Measurements from ENCODE around the gene IRX5.

The IRX5 gene

DNA sequence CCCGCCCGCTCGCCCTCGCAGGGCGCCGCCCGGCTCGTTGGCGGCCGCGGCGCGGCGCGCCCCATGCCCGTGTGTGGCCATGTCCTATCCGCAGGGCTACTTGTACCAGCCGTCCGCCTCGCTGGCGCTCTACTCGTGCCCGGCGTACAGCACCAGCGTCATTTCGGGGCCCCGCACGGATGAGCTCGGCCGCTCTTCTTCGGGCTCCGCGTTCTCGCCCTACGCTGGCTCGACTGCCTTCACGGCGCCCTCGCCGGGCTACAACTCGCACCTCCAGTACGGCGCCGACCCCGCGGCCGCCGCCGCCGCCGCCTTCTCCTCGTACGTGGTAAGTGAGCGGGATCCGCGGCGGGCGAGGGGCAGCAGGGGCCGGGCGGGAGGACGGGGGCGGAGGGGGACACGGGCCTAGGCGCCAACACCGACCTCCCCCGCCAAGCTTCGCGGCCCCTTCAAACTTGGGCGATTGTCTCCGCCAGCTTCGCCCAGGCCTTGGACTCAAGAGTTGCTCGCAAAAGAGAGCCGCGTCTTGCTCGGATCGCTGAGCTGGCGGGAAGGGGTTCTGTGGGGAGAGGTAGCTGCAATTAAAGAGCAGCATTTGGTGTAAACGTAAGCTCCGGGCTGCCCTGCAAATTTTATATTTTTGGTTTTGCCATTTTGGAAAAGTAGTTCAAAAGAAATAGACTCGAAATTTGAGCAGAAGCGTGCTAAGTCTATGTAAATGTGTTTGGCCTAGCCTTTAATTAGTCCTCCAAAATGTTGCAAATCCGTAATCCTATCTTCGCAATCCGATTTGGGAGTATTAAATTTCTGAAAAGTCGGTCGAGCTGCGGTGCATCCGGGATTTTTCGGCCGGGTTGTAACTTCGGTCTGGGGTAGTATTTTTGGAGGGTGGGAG, 702 bp downstream of the IRX5 start:
- DNase-seq: peak; percentile 66 to 83

DNA sequence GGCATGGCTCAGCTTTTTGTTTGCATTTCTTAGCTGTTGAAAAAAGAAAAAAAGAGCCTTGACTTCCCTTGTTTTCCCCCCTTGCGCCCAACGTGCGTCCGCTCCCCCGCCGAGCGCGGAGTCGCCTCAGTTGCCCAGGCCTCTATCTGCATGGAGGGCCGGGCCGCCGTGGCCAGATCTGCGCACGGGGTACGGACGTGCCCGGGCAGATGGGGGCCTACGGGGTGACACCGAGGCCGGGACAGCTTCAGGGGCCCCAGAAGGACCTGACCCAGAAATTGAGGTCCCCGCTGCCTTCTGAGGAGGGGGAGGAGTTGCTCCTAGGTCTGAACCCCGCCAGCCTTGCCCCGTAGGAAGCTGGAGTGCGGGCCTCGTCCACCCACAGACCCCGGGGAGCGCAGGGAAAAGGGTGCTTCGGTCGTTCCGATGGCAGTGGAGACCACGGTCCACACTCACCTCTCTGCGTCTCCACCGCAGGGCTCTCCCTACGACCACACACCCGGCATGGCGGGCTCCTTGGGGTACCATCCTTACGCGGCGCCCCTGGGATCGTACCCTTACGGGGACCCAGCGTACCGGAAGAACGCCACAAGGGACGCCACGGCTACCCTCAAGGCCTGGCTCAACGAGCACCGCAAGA, 1.5 kb downstream of the IRX5 start:
- no peak for DNase-seq

DNA sequence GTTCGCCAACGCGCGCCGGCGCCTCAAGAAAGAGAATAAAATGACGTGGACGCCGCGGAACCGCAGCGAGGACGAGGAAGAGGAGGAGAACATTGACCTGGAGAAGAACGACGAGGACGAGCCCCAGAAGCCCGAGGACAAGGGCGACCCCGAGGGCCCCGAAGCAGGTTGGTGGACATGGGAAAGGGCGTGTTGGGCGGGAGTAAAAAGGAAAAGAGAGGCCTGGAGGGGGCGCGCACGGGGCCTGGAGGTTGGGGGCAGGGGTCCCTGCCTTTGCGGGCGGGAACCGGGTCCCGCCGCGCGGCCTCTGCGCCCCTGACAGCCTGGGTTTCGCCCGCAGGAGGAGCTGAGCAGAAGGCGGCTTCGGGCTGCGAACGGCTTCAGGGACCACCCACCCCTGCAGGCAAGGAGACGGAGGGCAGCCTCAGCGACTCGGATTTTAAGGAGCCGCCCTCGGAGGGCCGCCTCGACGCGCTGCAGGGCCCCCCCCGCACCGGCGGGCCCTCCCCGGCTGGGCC, 2.1 kb downstream of the IRX5 start:
- no peak for DNase-seq

DNA sequence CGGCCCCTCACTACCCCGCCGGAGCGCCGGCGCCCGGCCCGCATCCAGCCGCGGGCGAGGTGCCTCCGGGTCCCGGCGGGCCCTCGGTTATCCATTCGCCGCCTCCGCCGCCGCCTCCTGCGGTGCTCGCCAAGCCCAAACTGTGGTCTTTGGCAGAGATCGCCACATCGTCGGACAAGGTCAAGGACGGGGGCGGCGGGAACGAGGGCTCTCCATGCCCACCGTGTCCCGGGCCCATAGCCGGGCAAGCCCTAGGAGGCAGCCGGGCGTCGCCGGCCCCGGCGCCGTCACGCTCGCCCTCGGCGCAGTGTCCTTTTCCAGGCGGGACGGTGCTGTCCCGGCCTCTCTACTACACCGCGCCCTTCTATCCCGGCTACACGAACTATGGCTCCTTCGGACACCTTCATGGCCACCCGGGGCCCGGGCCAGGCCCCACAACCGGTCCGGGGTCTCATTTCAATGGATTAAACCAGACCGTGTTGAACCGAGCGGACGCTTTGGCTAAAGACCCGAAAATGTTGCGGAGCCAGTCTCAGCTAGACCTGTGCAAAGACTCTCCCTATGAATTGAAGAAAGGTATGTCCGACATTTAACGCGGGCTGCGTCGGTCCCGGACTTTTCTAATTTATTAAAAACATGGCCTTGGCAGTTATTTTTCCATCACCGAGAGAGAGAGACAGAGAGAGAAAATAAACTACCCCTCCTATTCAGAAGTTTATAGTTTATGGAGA, 2.8 kb downstream of the IRX5 start:
- no peak for DNase-seq

DNA sequence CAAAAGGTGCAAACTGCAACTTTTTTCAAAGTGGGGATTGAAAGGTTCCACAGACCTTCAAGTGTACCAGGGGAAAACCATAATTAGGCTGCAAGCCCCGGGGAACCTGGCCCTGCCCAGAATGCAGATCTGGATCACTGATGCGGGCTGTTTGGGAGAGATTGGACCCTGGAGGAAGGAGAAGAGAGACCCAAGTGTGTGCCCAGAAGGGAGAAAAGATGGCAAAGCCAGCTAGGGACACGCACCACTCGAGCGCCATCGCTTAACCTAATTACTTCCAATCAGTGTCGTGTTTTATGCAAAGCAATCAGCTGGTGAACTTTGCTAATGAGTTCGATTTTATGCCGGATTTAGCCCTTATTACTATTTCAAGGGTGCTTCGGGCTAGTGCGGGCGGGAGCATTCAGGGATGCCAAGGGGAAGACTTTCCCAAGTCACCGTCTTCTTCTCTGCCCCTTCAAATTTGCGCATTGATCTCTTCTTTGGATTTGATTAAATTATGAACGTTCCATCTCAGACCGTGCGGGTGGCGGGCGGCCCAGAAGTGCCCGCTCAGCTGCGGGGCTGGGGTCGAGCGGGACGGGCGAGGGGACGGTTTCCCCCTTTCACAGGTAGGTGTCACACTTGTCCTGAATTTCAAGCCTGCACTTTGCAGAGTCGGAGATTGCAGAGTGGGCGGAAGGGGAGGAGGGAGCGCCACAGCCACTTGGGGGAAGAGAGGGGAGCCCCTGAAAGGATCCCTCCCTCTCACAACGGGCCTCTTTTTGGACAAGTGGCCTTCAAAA, 4.0 kb downstream of the IRX5 start:
- peak in 1 of 2 experiments; percentile 33 for DNase-seq

DNA sequence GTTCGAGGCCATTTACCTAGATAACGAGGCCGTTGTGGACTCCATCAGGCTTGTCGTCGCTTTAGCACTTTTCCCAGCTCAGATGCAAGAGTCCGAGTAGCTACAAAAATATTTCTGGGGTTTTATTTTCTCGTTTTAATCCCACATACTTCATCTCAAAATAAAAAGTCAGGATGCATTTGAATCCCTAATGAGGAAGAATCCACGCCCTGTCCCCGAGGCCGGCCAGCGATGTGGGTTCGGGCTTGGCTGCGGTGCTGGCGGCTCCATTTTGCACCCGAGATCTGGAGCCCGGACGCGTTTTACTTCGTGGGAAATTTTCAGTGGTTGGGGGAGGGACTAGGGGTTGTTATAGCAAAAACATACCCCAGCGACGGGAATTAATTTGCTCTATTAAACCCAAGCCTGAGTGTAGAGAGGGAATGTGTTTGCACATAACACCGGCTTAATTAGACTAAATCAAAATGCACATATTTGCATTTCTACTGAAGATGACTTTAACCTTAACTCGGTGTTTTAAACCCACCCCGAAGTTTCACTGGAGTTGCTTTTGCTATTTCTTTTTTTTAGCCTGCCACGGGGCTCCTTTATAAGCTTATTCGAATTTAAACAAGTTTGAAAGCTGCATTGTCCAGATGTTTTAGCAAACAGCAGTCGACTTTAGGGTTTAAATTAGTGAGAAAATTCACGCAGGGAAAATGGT, 4.8 kb downstream of the IRX5 start:
- no peak for DNase-seq

DNA sequence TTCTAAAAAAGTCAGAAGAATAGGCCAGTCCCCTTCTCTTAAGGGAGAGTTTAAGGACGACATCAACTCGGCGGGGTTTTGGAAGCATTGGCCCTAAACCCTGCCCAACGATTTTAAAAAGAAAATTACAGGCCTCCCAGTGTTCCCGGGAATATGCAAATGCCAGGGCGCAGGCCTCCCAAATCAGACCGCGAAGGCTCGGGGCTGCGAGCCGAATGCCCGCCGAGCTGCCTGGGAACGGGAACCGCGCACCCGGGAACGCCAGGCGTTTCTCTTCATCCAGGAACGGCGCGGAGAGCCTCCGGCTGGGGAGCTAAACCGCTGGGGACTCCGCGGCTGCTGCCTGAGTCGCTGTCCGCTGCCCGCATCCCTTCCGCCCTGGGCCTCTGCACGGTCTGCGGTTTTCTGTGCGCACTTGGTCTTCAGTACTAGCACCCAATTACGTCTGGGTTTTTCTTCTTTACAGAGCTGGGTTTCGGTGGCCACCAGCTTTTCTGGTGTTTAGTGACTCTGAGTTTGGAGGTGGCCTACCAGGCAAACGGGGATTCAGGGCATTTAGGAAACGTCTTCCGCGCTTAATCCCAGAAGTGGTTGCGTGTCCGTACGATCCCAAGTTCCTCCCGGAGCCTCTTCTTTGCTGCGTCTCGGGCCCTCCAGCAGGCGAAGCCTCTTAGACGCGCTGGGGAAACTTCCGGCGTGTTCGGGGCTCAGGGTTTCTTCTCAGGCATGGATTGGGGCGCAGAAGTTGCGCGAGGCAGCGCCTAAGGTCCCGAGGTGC, 5.7 kb downstream of the IRX5 start:
- DNase-seq: peak in 1 of 2 experiments; percentile 62

DNA sequence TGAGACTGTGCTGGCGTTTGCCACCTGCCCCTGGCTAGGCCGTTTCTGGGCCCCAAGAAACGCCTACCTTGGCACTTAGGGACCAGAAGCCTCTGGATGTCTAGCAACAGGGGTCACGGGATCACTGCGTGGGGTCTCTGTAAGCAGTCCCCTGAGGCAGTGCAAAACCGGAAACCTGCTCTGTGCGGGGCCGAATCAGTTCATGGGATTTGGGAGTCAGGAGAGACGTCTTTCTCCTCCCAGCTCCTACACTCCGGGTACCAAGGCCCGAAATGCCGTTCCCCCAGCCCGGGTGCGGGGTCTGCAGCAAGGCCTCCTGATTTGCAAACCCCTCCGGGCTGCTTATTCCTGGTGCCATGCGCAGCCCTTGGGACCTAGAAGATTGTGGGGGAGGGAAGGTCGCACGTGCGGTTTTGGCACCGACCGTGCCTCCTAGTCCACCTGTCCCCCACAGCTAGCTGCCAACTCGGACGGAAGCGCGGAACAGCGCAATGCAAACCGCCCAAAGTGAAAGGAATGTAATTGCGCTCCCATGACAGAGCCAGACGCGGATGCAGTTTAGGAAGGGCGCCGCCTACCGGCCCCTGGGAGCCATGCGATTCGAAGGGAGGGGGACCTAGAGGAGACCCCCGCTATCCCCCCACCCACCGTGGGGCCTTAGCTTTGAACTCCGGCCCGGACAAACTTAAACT, 6.5 kb downstream of the IRX5 start:
- peak; percentile 15 to 68 for DNase-seq

GRCh38 chr16:54937671-54938211, 7.1 kb downstream of the IRX5 start:
- DNase-seq: no peak

DNA sequence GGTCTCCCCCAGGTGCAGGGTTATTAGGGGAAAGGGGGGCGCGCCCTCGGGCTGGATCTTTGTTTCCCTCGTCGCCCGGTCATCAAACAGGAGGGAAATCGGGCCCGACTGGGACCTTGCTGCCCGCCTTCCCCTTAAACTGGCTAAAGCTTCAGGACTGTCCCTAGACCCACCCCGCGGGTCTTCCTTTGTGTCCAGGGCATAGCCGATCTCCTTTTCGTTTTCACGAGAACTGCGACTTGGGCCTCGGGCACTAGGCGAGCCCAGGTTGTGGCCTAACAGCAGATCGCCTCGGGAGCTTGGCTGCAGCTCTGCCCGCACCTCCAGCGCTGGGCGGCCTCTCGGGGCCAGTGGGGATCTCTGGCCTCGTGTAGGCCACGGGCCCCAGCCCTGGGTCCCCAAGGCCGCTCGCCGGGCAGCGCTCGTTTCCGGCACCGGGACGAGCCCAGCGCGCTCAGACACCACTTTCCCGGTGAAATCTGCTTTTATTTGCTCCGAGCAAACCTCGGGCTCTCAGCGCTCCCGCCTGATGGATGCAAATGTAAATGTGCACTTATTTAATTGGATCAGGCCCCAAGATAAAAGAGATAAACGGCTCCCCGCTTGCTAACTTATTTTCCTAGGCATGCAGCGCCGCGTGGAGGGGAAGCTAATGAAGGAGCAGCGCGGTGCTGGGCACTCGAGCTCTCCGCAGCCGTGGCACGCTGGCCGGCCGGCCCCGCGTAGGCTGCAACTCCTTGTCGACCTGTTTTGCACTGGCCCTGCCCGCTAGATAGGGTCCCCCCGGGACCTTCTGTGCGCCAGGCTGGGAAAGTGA, 7.8 kb downstream of the IRX5 start:
- DNase-seq: peak; percentile 26 to 56

DNA sequence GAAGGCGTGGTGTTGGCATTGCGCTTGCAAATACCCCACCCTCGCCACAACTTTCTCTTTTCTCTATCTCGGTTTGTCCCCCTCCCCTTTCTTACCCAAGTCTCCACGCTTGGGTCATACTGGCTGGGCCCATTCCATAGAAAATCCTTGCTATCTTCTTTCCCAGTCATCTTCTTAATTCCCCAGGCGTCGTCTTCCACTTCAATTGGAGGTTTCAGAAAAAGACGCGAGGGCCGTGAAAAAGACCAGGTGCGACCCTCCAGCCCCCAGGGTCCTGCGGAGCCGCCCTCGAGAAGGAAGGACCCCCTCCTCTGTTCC, 8.3 kb downstream of the IRX5 start:
- DNase-seq: no peak

GRCh38 chr16:54939510-54940278, 9.0 kb downstream of the IRX5 start:
- DNase-seq: no peak

- no peak for DNase-seq
Observed at GRCh38 chr16:54940279-54940604, 9.6 kb downstream of the IRX5 start.

GRCh38 chr16:54942353-54942943, 11.8 kb downstream of the IRX5 start:
- no peak for DNase-seq

DNA sequence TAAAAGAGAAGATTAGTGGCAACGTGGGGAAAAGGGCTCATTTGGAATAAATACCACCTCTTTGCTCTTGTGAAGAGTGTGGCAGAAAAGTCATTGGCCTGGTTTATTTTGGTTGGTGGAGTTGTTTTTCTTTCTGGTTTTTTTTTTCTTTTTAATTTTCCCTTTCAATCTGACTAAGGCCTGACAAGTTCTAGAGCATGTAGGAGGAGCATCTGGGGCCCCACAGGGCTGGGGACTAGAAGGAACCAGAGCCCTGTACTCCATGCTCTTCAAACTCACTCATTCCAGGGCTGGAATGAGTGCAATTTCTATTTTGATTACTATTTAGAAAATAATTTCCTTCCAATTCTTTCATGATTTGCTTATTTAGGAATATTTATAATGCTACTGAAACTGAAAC, 13.3 kb downstream of the IRX5 start:
- DNase-seq: no peak

- no peak for DNase-seq
Observed at GRCh38 chr16:54945063-54945462, 14.4 kb downstream of the IRX5 start.

GRCh38 chr16:54946909-54947308, 16.2 kb downstream of the IRX5 start:
- DNase-seq: no peak

DNA sequence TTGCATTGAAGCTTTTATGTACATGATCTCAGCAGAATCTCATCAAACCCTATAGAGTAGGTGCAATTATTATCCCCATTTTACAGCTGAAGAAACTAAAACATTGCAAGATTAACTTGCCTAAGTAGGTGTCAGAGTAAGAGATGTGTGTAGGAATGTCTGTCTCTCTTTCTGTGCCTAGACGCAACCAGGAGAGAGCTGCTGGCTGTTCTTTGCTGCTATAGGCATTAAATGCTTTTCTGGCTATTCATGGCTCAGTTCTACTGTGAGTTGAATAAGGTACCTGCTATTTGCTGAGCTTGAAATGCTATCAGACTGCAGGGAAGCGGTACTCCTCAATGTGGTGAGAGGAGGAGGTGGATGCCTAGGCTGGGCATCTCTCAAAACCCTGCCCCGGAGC, 17.0 kb downstream of the IRX5 start:
- DNase-seq: no peak

Data from NCI-H524 (cell line).